Immature natural killer cell (primary cell): ENCODE results near the gene FAM3A. TPM values are rescaled to one million over a fixed set of nuclear protein-coding genes. Genes with fewer than 3 reads are reported as not detected.

Experiments used
- DNase-seq, 3 donors: peaks; one replicate each; pipeline ENCODE4 v3.0.0; 2022; ENCODE audit warnings: mixed read lengths in 1 of 3
- H3K27ac Mint-ChIP-seq, 6 donors: one replicate each; pipeline ENCODE4 v1.8.0; 2020; ENCODE audit warnings: mixed read lengths in 6 of 6, mild to moderate bottlenecking in 5 of 6, inconsistent platforms in 4 of 6, moderate library complexity in 3 of 6
- H3K27me3 Mint-ChIP-seq, 3 donors: one replicate each; pipeline ENCODE4 v1.8.0; 2020 to 2021; ENCODE audit warnings: low read depth in 3 of 3, mild to moderate bottlenecking in 3 of 3, mixed read lengths in 3 of 3, moderate library complexity in 3 of 3, inconsistent platforms in 1 of 3
- H3K36me3 Mint-ChIP-seq, 3 donors: one replicate each; pipeline ENCODE4 v1.8.0; 2020; ENCODE audit warnings: mixed read lengths in 3 of 3, inconsistent platforms in 2 of 3, mild to moderate bottlenecking in 2 of 3
- H3K4me1 Mint-ChIP-seq, 2 donors: one replicate each; pipeline ENCODE4 v1.8.0; 2020; ENCODE audit warnings: inconsistent platforms in 2 of 2, mild to moderate bottlenecking in 2 of 2, mixed read lengths in 2 of 2, moderate library complexity in 1 of 2
- H3K4me3 Mint-ChIP-seq, 5 donors: one replicate each; pipeline ENCODE4 v1.8.0; 2020; ENCODE audit warnings: mild to moderate bottlenecking in 5 of 5, mixed read lengths in 5 of 5, inconsistent platforms in 3 of 5, moderate library complexity in 3 of 5
- H3K9me3 Mint-ChIP-seq, 6 donors: one replicate each; pipeline ENCODE4 v1.8.0; 2020; ENCODE audit warnings: mild to moderate bottlenecking in 6 of 6, mixed read lengths in 6 of 6, inconsistent platforms in 4 of 6, moderate library complexity in 3 of 6
- polyA plus RNA-seq, 3 donors: library from polyadenylated mRNA; unstranded; fragments of 300-500 nt; fragmentation: Illumina TruSeq; gene quantifications; one replicate each; pipeline ENCODE4 v1.2.3, GENCODE V29; 2021

Gene FAM3A
- polyA plus RNA-seq, 3 donors from 2014 or later: 27.1 to 31.3 (median 30.1) TPM

- Mint-ChIP-seq H3K36me3 (no peaks in the 10 kb centered on the region), H3K4me3 (peak overlapping the region; percentile 57 to 81 (median 71))
Observed at GRCh38 chrX:154487518-154488290, 28.3 kb downstream of the FAM3A start.

GRCh38 chrX:154486396-154487207 lies 29.4 kb downstream of the FAM3A start, which contains the start of gene UBL4A:
Gene UBL4A, minus strand, starts transcription at chrX:154486615. Its CDS starts 31 bp downstream, at chrX:154486584.
- H3K27me3 Mint-ChIP-seq: peaks cover 3 to 13% (median 6%) of the 10 kb centered on the region in 3 donors
- DNase-seq: peak; percentile 65 to 71 (median 70)
- no peaks in the 10 kb centered on the region for H3K36me3 Mint-ChIP-seq
- H3K4me1 Mint-ChIP-seq: peaks cover 22 to 31% of the 10 kb centered on the region in 2 donors
- H3K9me3 Mint-ChIP-seq: no peaks in the 10 kb centered on the region
- H3K27ac Mint-ChIP-seq: peak within 1 kb of the TSS; percentile 75 to 92 (median 86)
- H3K4me3 Mint-ChIP-seq: peak within 1 kb of the TSS; percentile 66 to 81 (median 75)

More at GRCh38 chrX:154487518-154488290, 28.3 kb downstream of the FAM3A start:
- Mint-ChIP-seq H3K4me1 (peaks cover 22 to 28% of the 10 kb centered on the region in 2 donors), H3K27me3 (peaks cover 1 to 11% (median 6%) of the 10 kb centered on the region in 3 donors), H3K9me3 (no peaks in the 10 kb centered on the region), H3K27ac (peak overlapping the region; percentile 53 to 92 (median 86))
- DNase-seq: no peak

- Mint-ChIP-seq H3K9me3 (no peaks in the 10 kb centered on the region), H3K27ac (no peak overlapping the region), H3K36me3 (no peaks in the 10 kb centered on the region), H3K4me1 (peaks cover 22 to 28% of the 10 kb centered on the region in 2 donors), H3K27me3 (peaks cover 3 to 12% (median 6%) of the 10 kb centered on the region in 3 donors), H3K4me3 (peak overlapping the region in 1 of 5 donors; percentile 66)
- peak; percentile 51 to 56 (median 55) for DNase-seq
Observed at GRCh38 chrX:154486052-154486395, 30.0 kb downstream of the FAM3A start.

- Mint-ChIP-seq H3K4me3 (peak overlapping the region; percentile 49 to 65 (median 57)), H3K4me1 (peaks cover 22 to 24% of the 10 kb centered on the region in 2 donors), H3K36me3 (no peaks in the 10 kb centered on the region), H3K9me3 (no peaks in the 10 kb centered on the region), H3K27me3 (peaks cover 2 to 10% (median 4%) of the 10 kb centered on the region in 3 donors), H3K27ac (peak overlapping the region in 5 of 6 donors; percentile 68 to 81 (median 75))
- peak in 1 of 3 donors; percentile 10 for DNase-seq
Observed at GRCh38 chrX:154485150-154486051, 30.6 kb downstream of the FAM3A start.

GRCh38 chrX:154484255-154485149 lies 31.5 kb downstream of the FAM3A start:
- H3K27ac Mint-ChIP-seq: peak overlapping the region in 2 of 6 donors; percentile 57 to 76

GRCh38 chrX:154483325-154483724 lies 32.7 kb downstream of the FAM3A start:
- no peaks in the 10 kb centered on the region for H3K36me3 Mint-ChIP-seq
- H3K9me3 Mint-ChIP-seq: no peaks in the 10 kb centered on the region
- peaks cover 7 to 11% (median 10%) of the 10 kb centered on the region in 3 donors for H3K27me3 Mint-ChIP-seq
- peaks cover 13 to 17% of the 10 kb centered on the region in 2 donors for H3K4me1 Mint-ChIP-seq
- peak overlapping the region in 3 of 6 donors; percentile 17 to 81 (median 66) for H3K27ac Mint-ChIP-seq
- no peak overlapping the region for H3K4me3 Mint-ChIP-seq
- no peak for DNase-seq

More at GRCh38 chrX:154484255-154485149, 31.5 kb downstream of the FAM3A start:
- Mint-ChIP-seq H3K4me3 (peak overlapping the region in 2 of 5 donors; percentile 23 to 33), H3K4me1 (peaks cover 19 to 22% of the 10 kb centered on the region in 2 donors), H3K36me3 (no peaks in the 10 kb centered on the region), H3K9me3 (no peaks in the 10 kb centered on the region), H3K27me3 (peaks cover 1 to 6% (median 4%) of the 10 kb centered on the region in 3 donors)
- DNase-seq: no peak

GRCh38 chrX:154482786-154483185 lies 33.2 kb downstream of the FAM3A start:
- no peak for DNase-seq
- Mint-ChIP-seq H3K36me3 (no peaks in the 10 kb centered on the region), H3K27ac (peak overlapping the region in 1 of 6 donors; percentile 17), H3K9me3 (no peaks in the 10 kb centered on the region), H3K27me3 (peaks cover 7 to 11% (median 10%) of the 10 kb centered on the region in 3 donors), H3K4me1 (peaks cover 7 to 16% of the 10 kb centered on the region in 2 donors), H3K4me3 (no peak overlapping the region)

- no peaks in the 10 kb centered on the region for H3K36me3 Mint-ChIP-seq
- peaks cover 7 to 11% (median 8%) of the 10 kb centered on the region in 3 donors for H3K27me3 Mint-ChIP-seq
- H3K27ac Mint-ChIP-seq: peak overlapping the region in 1 of 6 donors; percentile 8
- no peak overlapping the region for H3K4me3 Mint-ChIP-seq
- DNase-seq: no peak
- H3K4me1 Mint-ChIP-seq: peaks cover 7 to 16% of the 10 kb centered on the region in 2 donors
- no peaks in the 10 kb centered on the region for H3K9me3 Mint-ChIP-seq
Observed at GRCh38 chrX:154481911-154482601, 34.0 kb downstream of the FAM3A start.

- H3K27me3 Mint-ChIP-seq: peaks cover 6 to 11% (median 9%) of the 10 kb centered on the region in 3 donors
- H3K27ac Mint-ChIP-seq: no peak overlapping the region
- H3K36me3 Mint-ChIP-seq: no peaks in the 10 kb centered on the region
- no peak for DNase-seq
- H3K9me3 Mint-ChIP-seq: no peaks in the 10 kb centered on the region
- H3K4me3 Mint-ChIP-seq: no peak overlapping the region
- peaks cover 7 to 14% of the 10 kb centered on the region in 2 donors for H3K4me1 Mint-ChIP-seq
Observed at GRCh38 chrX:154481195-154481594, 34.8 kb downstream of the FAM3A start.

GRCh38 chrX:154478728-154479622 lies 37.1 kb downstream of the FAM3A start, which contains the start of gene LAGE3:
Gene LAGE3, minus strand, starts transcription at chrX:154479281. Its CDS starts 366 bp downstream, at chrX:154478915.
- no peaks in the 10 kb centered on the region for H3K36me3 Mint-ChIP-seq
- H3K4me3 Mint-ChIP-seq: peak within 1 kb of the TSS; percentile 80 to 87 (median 81)
- peak; percentile 96 for DNase-seq
- no peaks in the 10 kb centered on the region for H3K9me3 Mint-ChIP-seq
- peaks cover 7 to 10% of the 10 kb centered on the region in 2 donors for H3K4me1 Mint-ChIP-seq
- H3K27ac Mint-ChIP-seq: peak within 1 kb of the TSS; percentile 89 to 96 (median 94)
- H3K27me3 Mint-ChIP-seq: peaks cover 6 to 12% (median 11%) of the 10 kb centered on the region in 3 donors
